Breast epithelium (tissue), 3 donors: Measurements from ENCODE around the gene CACNA1B.

Experiments
- POLR2A ChIP-seq: fragments of 450-650 bp; IDR thresholded peaks from one replicate; pipeline ENCODE4 v1.6.1; 2016; ENCODE audit warnings: antibody characterized with exemption, mild to moderate bottlenecking, moderate library complexity
- TF ChIP-seq, protein P1 (sequence below), 3 donors: fragments of 450-650 bp; IDR thresholded peaks; one replicate each; pipeline ENCODE4 v1.5.1; 2016 to 2017; ENCODE audit warnings: antibody characterized with exemption in 3 of 3, mild to moderate bottlenecking in 3 of 3, moderate library complexity in 3 of 3

DNA sequence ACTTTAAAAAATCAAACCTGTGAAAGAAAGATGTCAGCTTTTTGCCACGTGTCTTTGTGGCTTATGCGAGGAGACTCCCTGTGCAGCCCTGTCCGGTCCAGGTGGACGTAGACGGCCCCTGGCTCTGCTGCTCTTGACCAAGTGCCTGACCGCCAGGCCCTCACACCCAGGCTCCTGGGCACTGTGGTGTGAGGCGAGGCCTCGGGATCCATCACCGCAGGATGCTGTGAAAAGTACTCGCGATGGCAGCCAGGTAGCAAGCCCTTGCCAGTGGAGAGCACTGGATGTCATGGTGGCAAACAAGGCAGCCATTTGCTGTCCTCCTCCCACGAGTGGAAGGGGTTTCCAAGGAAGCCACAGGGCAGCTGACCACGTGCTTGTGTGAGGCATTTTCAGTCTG lies 245.1 kb downstream of the CACNA1B start:
- TF ChIP-seq, protein P1, sequence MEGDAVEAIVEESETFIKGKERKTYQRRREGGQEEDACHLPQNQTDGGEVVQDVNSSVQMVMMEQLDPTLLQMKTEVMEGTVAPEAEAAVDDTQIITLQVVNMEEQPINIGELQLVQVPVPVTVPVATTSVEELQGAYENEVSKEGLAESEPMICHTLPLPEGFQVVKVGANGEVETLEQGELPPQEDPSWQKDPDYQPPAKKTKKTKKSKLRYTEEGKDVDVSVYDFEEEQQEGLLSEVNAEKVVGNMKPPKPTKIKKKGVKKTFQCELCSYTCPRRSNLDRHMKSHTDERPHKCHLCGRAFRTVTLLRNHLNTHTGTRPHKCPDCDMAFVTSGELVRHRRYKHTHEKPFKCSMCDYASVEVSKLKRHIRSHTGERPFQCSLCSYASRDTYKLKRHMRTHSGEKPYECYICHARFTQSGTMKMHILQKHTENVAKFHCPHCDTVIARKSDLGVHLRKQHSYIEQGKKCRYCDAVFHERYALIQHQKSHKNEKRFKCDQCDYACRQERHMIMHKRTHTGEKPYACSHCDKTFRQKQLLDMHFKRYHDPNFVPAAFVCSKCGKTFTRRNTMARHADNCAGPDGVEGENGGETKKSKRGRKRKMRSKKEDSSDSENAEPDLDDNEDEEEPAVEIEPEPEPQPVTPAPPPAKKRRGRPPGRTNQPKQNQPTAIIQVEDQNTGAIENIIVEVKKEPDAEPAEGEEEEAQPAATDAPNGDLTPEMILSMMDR (IDR thresholded peaks at IDR 0.05) = no peak
- no peak for TF ChIP-seq POLR2A
